ENCODE measurements around the gene FAM210B.

FAM210B gene

GRCh38 chr20:56371977-56372376 is 13.2 kb downstream of the FAM210B start:
- TF ChIP-seq EZH2phosphoT487 (IDR thresholded peaks at IDR 0.05; ENCODE audit: low read length) (no peak), CTCF (IDR thresholded peaks at IDR 0.05; ENCODE audit: low read length) (no peak)
- Histone ChIP-seq H2AFZ (ENCODE audit: low read length) (no peak overlapping the region), H3K27me3 (replicated peaks; ENCODE audit: insufficient read depth, low read length) (no peaks in the 10 kb centered on the region), H3K79me2 (ENCODE audit: low read length) (peaks cover 37% of the 10 kb centered on the region), H3K36me3 (replicated peaks; ENCODE audit: insufficient read depth, low read length) (peaks cover 12% of the 10 kb centered on the region; the same call in 1 of the 2 replicates), H3F3A (ENCODE audit: insufficient read depth, low read length) (0 out of 2 replicates have a peak, but pooled peaks cover 3% of the 10 kb centered on the region), H3K4me3 (ENCODE audit: low read length) (no peak overlapping the region), H3K9me2 (replicated peaks; ENCODE audit: insufficient read depth, low read length) (no peaks in the 10 kb centered on the region), H3K9ac (ENCODE audit: low read length) (no peak overlapping the region), H3K27ac (ENCODE audit: low read length) (no peak overlapping the region), H3K4me1 (ENCODE audit: low read length) (no peaks in the 10 kb centered on the region), H4K20me1 (ENCODE audit: insufficient read depth, low read length) (no peaks in the 10 kb centered on the region), H3K4me2 (ENCODE audit: low read depth, low read length) (no peak overlapping the region), H3K9me3 (replicated peaks; ENCODE audit: insufficient read depth, low read length) (no peaks in the 10 kb centered on the region)
- no peak for DNase-seq

DNA sequence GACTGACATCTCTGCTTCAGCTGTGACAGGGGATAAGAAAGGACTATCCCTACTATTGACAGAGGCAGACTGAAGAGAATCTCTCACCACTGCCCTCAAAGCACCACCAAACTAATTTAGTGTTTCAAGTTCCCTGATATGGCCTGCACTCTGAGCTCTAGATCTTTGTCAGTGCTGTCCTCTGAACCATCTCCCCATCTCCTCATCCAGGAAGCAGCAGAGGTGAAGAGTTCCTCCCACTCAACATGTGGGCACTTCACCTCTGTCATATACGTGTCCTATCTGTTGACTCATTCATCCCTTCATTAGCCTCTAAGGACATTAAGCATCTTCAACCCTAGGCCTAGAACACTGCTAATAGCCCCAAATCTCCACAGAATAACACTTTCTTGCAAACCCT is 14.1 kb downstream of the FAM210B start:
- Histone ChIP-seq H3F3A (ENCODE audit: insufficient read depth, low read length) (0 out of 2 replicates have a peak, but pooled peaks cover 3% of the 10 kb centered on the region), H4K20me1 (ENCODE audit: insufficient read depth, low read length) (no peaks in the 10 kb centered on the region), H3K9me3 (replicated peaks; ENCODE audit: insufficient read depth, low read length) (no peaks in the 10 kb centered on the region), H3K27ac (ENCODE audit: low read length) (no peak overlapping the region), H3K4me3 (ENCODE audit: low read length) (no peak overlapping the region), H3K79me2 (ENCODE audit: low read length) (peaks cover 45% of the 10 kb centered on the region), H3K27me3 (replicated peaks; ENCODE audit: insufficient read depth, low read length) (no peaks in the 10 kb centered on the region), H3K9ac (ENCODE audit: low read length) (no peak overlapping the region), H3K4me2 (ENCODE audit: low read depth, low read length) (no peak overlapping the region), H3K9me2 (replicated peaks; ENCODE audit: insufficient read depth, low read length) (no peaks in the 10 kb centered on the region), H2AFZ (ENCODE audit: low read length) (no peak overlapping the region), H3K36me3 (replicated peaks; ENCODE audit: insufficient read depth, low read length) (peaks cover 13% of the 10 kb centered on the region), H3K4me1 (ENCODE audit: low read length) (no peaks in the 10 kb centered on the region)
- TF ChIP-seq CTCF (IDR thresholded peaks at IDR 0.05; ENCODE audit: low read length), result no peak
- TF ChIP-seq EZH2 (optimal IDR thresholded peaks at IDR 0.05; ENCODE audit: low read depth, low read length), result no peak
- TF ChIP-seq EZH2phosphoT487 (IDR thresholded peaks at IDR 0.05; ENCODE audit: low read length), result no peak
- DNase-seq, result no peak

- no peak for DNase-seq
- Histone ChIP-seq H3K27ac (ENCODE audit: low read length) (no peak overlapping the region), H3K27me3 (replicated peaks; ENCODE audit: insufficient read depth, low read length) (no peaks in the 10 kb centered on the region), H3K9me3 (replicated peaks; ENCODE audit: insufficient read depth, low read length) (no peaks in the 10 kb centered on the region), H3F3A (ENCODE audit: insufficient read depth, low read length) (no peaks in the 10 kb centered on the region), H3K9ac (ENCODE audit: low read length) (no peak overlapping the region), H4K20me1 (ENCODE audit: insufficient read depth, low read length) (no peaks in the 10 kb centered on the region), H2AFZ (ENCODE audit: low read length) (no peak overlapping the region), H3K9me2 (replicated peaks; ENCODE audit: insufficient read depth, low read length) (no peaks in the 10 kb centered on the region), H3K4me2 (ENCODE audit: low read depth, low read length) (no peak overlapping the region), H3K4me1 (ENCODE audit: low read length) (no peaks in the 10 kb centered on the region), H3K4me3 (ENCODE audit: low read length) (no peak overlapping the region), H3K36me3 (replicated peaks; ENCODE audit: insufficient read depth, low read length) (peaks cover 24% of the 10 kb centered on the region), H3K79me2 (ENCODE audit: low read length) (peaks cover 56% of the 10 kb centered on the region)
- TF ChIP-seq CTCF (IDR thresholded peaks at IDR 0.05; ENCODE audit: low read length) (no peak), EZH2 (optimal IDR thresholded peaks at IDR 0.05; ENCODE audit: low read depth, low read length) (no peak), EZH2phosphoT487 (IDR thresholded peaks at IDR 0.05; ENCODE audit: low read length) (no peak)
Measured at GRCh38 chr20:56373942-56374341, 15.2 kb downstream of the FAM210B start.
